Measurements from ENCODE around the gene RBFOX2. TPM values are rescaled to one million over a fixed set of nuclear protein-coding genes. Genes with fewer than 3 reads are reported as not detected.

The RBFOX2 gene
- total and polyA plus RNA-seq, 2 donors (not counting 3 experiments of a cell fraction or from before 2014, with no cell fraction given), result 125 to 142 TPM

- dilution Hi-C loops (cut with MboI; ENCODE audit: extremely low pct_ligation_motif_present, low sequenced_read_pairs), result no loop called here
- Histone ChIP-seq H3K36me3 (ENCODE audit: control insufficient read depth in 2 of 2, extremely low read depth in 1 of 2, insufficient read depth in 2 of 2, low read length in 2 of 2) (peaks cover 0 to 2% of the 10 kb centered on the region in 2 experiments), H3K4me1 (ENCODE audit: control insufficient read depth, extremely low read depth, insufficient read depth, low read length) (no peaks in the 10 kb centered on the region), H3K79me2 (ENCODE audit: control insufficient read depth, insufficient read depth, low read length) (no peaks in the 10 kb centered on the region), H3K27me3 (ENCODE audit: control insufficient read depth in 2 of 2, insufficient read depth in 2 of 2, low read length in 2 of 2) (no peaks in the 10 kb centered on the region), H3K9ac (replicated peaks; ENCODE audit: extremely low read depth, insufficient read depth, low read length) (no peak overlapping the region), H3K4me3 (replicated peaks in 1 of 3; ENCODE audit: insufficient read depth in 1 of 3, low read depth in 1 of 3, low read length in 3 of 3) (no peak overlapping the region), H3K27ac (ENCODE audit: insufficient read depth, low read depth, low read length) (no peak overlapping the region), H3K9me1 (replicated peaks; ENCODE audit: control insufficient read depth, extremely low read depth, insufficient read depth, low read length) (no peaks in the 10 kb centered on the region), H3K4me2 (ENCODE audit: insufficient read depth, low read length) (no peak overlapping the region), H4K20me1 (replicated peaks; ENCODE audit: control insufficient read depth, extremely low read depth, insufficient read depth, low read length) (no peaks in the 10 kb centered on the region), H2AFZ (ENCODE audit: low read depth, low read length) (no peak overlapping the region), H3K9me3 (replicated peaks; ENCODE audit: control insufficient read depth, insufficient read depth, low read length) (no peaks in the 10 kb centered on the region)
- DNase-seq (ENCODE audit: low read depth, low spot score), result no peak
- no TSS peak for BruUV-seq (replicated peaks)
- TF ChIP-seq MAX (IDR thresholded peaks at IDR 0.05; ENCODE audit: insufficient read depth, insufficient read length) (no peak), MYC (IDR thresholded peaks at IDR 0.05; ENCODE audit: low read depth, low read length) (no peak), CTCF (IDR thresholded peaks at IDR 0.05; ENCODE audit: extremely low read depth in 1 of 2, insufficient read depth in 1 of 2, low read depth in 1 of 2, low read length in 2 of 2) (no peak), EZH2 (IDR thresholded peaks at IDR 0.05; ENCODE audit: borderline replicate concordance, low read depth, low read length, severe bottlenecking) (no peak), POLR2A (IDR thresholded peaks at IDR 0.05; ENCODE audit: low read depth, low read length) (no peak), FOS (IDR thresholded peaks at IDR 0.05; ENCODE audit: borderline replicate concordance, insufficient read depth, low read length) (no peak), JUN (IDR thresholded peaks at IDR 0.05; ENCODE audit: borderline replicate concordance, insufficient read depth, insufficient read length, low read depth) (no peak), POLR2AphosphoS5 (IDR thresholded peaks at IDR 0.05; ENCODE audit: insufficient read depth, low read depth, low read length) (no peak), GATA2 (IDR thresholded peaks at IDR 0.05; ENCODE audit: insufficient read depth, insufficient read length, low read depth, low read length) (no peak)
- no peak for FAIRE-seq
- intact Hi-C loops (cut with micrococcal nuclease), result loop anchor here (10.0 kb wide), 1 partner anchor 87 kb away; the partner anchor contains the start of gene APOL6
- ChIA-PET CTCF (no interaction called here), POLR2A (no interaction called here)
Observed at GRCh38 chr22:35732116-35732515, 296.5 kb downstream of the RBFOX2 start.
